ENCODE measurements around the gene FRY.

The FRY gene

DNA sequence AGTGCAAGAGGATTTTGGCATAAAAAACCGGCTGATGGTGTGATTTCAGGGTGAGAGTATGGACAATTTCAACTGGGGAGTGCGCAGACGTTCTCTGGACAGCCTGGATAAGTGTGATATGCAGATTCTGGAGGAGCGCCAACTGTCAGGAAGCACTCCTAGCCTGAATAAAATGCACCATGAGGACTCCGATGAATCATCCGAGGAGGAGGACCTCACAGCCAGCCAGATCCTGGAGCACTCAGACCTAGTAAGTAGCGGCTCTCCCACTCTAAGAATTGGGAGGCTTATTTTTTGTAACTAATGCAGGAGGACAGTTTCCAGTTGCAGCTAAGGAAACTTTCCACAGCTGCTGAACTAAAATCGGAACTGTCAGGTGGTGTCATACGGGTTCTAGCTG, 230.0 kb downstream of the FRY start:
- DNase-seq (ENCODE audit: low spot score): peak; percentile 26

DNA sequence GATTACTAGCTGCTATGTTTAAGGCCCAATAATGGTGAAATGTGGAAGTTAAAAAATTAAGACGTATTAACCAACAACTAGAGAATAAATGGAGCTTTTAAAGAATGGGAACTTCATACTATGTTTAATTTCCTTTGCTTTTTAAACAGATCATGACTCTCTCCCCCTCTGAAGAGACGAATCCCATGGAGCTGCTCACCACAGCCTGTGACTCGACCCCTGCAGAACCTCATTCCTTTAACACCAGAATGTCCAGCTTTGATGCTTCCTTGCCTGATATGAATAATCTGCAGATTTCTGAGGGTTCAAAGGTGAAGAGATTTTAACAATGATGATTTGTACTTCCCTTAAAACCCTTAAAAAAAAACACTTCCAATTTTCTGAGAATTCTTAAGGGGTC, 230.6 kb downstream of the FRY start:
- no peak for DNase-seq (ENCODE audit: low spot score)

DNA sequence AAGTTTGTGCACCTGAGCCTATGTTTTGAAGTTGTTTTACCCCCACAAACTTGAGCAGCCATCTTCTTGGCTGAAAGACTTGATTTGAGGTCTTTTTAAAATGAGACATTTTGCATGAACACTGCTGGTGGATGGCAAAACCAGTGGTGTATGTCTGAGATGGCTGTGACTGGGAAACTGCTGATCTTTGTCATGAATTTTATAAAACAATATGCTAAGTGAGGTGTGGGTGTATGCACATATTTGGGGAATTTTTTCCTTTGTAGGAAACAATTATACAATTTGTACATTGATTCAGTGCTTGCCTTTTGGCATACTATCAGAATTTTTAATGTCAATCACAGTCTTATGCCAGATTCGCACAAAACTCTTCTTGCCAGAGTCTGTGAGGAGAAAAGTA, 231.0 kb downstream of the FRY start:
- DNase-seq (ENCODE audit: low spot score): no peak

DNA sequence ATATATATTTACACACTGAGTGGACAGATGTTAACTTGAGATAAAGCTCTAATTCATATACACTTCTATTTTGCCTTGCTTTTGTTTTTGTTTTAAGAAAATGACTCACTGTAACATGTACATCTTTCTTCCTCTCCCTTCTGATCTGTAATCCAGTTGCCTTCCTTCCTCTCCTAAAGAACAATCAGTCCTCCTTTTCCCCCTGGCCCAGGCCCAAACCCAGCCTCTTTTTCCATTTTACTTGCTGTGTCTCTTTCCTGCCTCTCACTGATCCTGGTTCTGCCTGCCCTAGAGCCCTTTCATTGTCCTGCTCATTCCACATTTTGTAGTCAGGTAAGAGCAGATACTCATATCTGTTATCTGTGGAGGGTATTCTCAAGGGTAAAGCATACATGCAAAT, 232.8 kb downstream of the FRY start:
- no peak for DNase-seq (ENCODE audit: low spot score)

DNA sequence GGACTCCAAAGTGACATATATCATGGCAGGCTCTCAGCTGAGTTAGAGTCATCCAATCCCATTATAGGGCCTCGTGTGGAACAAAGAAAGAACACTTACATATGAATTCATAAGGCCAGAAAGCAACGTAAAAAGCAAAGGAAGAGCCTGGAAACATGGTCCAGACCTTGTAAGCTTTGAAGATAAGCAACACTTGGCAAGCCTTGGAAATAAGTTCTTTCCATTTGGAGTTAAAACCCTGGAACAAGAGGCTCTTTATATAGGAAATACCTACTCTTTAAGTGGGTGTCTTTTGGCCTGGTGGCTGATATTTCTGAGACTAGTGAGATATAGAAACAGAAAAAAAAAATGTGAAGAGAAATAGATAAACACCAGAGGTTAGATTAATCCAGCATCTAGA, 234.2 kb downstream of the FRY start:
- no peak for DNase-seq (ENCODE audit: low spot score)

DNA sequence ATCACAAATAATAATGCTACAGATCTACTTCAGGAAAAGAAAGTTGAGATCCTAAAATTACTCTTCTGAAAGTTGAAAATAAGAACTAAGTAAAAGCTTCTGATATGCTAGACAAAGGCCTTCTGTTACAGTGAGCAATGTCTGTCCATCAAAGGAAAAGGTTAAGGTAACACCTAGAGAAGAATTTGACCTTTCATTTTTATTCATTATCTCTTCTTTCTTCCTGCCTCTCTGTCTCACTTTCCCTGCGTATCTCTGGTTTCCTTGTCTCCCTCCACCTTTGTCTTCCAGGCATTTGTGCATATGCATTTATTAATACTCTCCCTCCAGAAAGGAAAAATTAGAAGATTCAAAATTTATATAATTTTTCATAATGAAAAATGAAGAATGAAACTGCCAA, 234.6 kb downstream of the FRY start:
- no peak for DNase-seq (ENCODE audit: low spot score)

DNA sequence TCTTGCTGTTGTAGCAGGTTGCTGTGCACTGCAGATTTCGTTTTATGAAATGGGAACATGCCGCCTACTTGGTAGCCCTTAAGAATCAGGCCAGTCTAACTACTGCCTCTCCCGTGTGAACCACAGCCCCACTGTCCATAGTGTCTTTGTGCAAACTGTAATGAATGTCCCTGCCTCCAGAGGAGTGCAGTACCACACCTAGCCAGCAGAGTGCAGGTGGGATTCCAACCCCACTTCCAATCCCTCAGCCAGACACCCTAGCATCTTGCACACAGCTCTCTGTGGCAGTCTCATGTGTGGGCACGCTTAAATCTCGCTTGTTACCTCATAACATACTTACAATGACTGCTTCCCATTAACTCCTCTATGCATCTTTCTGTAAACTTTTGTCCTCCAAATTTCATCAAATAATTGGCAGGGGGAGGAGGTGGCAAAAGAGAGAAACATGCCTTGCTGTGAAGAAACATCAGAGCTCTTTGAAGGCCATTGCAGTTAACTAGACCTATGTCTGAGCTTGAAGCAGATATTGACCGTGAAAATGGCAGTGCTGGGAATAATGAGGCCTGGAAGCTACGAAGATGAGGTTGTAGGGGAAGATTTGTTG, 236.4 kb downstream of the FRY start:
- peak; percentile 25 for DNase-seq (ENCODE audit: low spot score)

DNA sequence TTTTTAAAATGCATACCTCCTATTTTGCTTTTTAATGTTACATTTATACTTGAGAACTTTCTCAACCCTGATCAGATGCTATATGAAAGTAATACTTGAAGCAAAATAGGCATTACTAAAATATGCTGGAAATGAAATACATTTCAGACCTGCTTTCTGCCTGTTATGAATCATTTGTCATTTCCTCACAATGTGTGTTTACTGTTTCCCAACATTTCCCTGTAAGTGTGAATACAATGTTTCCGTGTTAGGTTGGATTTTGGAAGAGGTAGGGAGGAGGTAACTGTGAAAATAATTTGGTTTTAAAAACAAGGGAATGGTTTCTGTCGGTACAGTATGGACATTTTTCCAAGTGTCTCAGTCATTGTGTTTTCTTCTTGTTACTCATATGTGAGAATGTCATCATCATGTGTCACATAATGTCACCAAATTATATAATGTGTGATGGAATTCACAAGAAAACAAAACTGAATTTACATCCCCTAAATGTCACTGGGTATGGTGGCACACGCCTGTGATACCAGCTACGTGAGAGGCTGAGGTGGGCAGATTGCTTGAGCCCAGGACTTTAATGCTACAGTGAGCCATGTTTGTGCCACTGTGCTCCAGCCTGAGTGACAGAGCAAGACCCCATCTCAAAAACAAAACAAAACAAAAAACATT, 240.6 kb downstream of the FRY start:
- peak; percentile 21 for DNase-seq (ENCODE audit: low spot score)

DNA sequence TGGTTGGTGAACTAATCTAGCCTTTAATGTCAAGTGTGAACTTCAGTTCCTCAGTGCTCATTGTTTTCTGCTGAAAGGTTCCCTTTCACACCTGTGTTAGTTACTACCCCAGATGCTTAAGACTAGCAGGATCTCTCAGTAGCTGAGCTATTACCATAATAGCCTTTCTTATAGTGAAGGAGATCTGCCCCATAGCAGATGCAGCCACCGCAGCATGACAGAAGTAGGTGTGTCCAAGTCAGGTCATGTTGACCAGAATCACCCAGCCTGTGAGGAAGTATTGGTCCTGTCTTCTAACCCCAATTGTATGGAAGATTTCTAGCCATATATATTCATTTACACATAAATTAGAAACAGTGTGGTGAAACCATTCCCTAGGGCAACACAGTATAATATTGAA, 246.3 kb downstream of the FRY start:
- DNase-seq (ENCODE audit: low spot score): no peak

DNA sequence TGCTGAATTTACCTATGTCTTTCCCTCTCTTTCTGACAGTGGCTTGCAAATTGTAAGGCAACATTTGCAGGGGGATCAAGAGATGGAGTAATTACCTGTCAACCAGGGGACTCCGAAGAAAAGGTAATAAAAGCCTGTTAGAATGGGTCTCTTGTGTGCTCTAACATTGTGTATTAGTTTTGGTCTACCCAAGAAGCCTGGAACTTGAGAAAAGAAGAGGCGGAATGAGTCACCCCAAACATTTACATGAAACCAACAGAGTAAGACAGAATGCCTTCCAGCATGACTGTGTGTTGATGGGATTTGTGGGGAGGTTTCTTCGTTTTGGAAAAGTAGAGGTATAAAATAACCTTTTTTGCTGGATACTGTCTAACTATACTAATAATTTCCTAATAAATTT, 246.9 kb downstream of the FRY start:
- peak; percentile 38 for DNase-seq (ENCODE audit: low spot score)

DNA sequence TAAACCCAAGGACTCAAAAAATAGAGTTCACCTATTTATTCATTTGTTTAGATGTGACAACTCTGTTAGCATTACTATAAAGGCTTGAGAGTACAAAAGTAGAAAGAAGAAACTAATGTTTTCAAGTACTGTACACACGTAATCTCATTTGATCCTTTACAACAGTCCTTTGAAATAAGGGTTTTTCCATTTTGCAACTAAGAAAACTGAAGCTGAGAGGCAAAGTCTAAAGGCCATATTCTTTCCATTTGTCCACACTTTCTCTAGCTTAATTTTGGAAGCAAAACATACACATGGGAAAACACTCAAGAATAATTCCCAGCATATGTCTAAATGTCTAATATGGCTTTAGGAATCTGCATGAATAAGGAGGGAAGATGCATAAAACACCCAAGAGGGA, 249.5 kb downstream of the FRY start:
- no peak for DNase-seq (ENCODE audit: low spot score)

DNA sequence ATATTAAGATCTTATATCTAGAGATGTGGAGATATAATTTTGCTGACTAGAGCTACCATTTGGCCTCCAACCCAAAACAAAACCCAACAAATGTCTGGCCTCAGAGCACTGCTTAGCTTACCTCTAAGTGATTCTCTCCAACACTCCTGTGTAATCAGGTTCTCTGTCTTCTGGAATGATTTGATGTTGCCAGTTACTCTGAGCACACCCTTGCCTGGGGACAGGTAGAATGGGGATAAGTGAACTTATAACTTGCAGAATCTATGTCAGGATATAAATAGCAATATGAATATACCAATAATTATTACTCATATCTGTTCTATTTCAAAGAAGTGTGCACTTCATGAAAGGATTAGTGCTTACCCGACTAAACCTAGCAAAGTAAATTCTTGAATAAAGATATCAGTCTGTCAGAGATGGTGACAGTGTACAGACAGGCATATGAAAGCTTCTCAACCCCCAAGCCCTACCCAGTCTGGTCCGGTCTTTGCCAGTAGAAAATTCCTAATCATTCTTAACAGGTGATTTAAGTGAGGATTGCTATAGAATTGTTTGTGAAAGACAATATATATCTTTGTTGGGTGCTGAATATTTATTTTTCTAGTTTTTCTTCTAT, 250.6 kb downstream of the FRY start:
- DNase-seq (ENCODE audit: low spot score): no peak

DNA sequence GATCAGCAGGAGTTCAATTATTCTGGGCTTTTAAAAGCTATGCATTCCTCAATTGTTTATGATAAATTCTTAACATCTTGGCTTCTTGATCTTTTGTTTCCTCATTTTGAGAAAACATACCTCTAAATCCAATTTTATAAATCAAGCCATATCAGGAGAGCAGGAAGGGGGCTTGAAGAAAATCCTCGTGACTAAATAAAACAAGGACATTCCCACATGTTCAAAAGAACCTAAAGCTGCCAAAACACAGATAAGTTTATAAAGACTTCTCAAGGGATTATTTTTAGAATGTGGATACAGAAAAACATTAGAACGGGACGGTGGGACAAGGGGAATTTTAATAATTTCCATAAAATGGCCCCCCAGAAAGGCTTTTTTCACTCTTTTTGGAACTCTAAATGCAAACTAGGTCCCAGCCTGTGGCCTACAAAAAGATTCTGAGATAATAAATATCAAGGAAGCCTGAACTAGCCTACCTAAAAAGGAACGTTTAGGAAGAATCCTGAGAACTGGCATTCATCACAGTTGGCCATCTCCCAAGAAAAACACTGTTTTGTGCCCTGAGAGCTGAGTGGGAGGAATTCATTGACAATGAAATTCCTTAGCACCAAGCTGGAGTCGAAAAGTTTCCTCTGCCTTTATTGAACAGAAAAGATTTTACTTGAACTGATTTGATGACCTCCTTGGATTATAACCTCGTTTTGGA, 253.5 kb downstream of the FRY start:
- no peak for DNase-seq (ENCODE audit: low spot score)

DNA sequence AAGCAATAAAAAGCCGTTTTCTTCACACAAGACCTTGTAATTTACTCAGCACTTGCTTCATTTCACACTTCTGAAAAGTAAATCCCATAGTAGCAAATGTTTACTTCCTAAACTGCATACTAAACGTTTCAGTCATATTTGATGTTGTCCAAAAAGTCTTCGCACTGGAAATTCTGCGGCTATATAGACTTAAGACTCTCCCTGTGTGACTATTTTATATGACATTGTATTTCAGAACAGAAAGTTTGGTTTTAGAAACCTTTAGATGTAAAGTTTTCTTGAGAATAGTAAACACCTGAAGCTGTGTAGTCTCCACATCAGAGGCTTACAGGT, 254.0 kb downstream of the FRY start:
- no peak for DNase-seq (ENCODE audit: low spot score)

DNA sequence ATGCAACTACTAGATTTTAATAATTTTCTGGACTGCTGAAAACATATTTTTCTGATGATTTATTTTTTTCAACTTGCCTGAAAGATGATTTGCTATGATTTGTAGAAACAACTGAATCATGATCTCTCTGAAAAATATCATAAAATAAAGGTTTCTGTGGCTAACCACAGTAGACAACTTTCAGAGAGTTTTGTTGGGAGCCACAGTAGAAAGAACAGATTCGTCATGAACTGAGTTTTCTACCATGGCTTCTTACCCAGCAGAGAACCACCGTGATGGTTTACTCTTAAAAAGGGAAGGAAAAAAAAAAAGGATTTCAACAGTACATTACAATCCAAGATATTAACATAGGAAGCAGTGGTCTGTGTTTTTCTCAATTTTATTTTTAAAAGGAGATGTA, 265.6 kb downstream of the FRY start:
- no peak for DNase-seq (ENCODE audit: low spot score)

DNA sequence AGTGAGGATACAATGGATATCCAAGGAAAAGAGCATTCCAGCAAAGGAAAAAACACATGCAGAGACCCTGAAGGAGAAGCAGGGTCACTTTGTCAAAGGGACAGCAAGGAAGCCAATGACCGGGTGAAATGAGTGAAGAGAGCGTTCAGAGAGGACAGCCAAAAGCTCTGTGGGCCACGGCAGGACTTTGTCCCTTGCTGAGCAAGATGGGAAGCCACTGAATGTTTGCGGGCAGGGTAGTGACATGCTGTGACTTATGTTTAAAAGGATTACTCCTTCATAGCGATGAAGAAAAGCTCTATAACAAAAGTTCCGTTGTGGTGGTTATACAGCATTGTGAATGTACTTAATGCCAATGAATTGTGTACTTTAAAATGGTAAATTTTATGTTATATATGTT, 267.1 kb downstream of the FRY start:
- DNase-seq (ENCODE audit: low spot score): no peak

DNA sequence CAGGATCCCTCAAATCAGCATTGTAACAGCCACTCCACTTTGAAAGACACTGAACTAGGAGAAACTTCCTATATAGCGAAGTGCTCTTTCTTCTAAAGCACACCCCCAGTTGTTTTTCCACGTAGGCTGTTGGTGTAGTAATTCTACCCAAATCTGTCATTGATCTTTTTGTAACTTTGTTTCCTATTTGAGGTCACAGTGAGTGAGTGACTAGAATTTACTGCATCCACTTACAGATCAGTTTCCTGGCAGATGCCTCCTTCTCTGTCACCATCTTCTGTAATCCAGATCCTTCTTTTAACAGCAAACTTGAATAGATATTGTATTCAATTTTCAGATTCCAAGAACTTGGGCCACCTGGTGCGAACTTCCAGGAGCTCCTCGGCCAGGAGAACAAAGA, 268.3 kb downstream of the FRY start:
- no peak for DNase-seq (ENCODE audit: low spot score)

DNA sequence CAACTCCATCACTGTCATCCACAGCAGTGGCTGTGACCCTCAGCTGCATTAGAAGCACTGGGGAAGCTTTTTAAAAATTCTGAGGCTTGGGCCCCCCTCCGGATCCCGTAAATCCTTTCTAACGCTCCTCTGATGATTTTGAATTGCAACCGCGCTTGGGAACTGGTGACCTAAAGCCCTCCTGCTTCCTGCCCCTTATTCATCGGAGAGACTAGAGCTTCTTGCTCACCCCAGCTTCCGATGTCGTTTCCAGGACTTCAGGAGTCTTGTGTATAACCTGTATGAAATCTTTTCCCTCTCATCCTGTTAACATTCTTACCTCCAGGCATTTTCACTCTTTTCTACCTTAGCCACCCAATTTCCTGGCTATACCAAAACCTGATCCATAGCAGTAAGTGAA, 268.8 kb downstream of the FRY start:
- DNase-seq (ENCODE audit: low spot score): no peak

DNA sequence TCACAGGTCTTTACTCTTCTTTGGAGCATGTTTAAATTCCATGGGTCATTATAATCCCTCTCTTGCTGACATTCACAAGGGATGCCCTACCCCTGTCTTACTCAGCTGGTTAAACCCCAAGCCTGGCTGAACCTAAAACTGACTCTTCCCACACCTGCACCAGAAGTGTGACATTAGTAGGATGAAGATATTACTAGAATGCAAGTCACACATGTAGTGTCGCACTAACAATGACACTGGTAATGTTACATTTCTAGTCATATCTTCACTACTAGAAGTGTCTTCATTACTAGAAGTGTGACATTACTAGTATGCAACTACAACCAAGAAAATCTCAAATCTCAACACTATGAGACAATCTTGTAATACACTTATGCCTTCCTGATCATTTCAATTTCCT, 269.3 kb downstream of the FRY start:
- DNase-seq (ENCODE audit: low spot score): no peak

DNA sequence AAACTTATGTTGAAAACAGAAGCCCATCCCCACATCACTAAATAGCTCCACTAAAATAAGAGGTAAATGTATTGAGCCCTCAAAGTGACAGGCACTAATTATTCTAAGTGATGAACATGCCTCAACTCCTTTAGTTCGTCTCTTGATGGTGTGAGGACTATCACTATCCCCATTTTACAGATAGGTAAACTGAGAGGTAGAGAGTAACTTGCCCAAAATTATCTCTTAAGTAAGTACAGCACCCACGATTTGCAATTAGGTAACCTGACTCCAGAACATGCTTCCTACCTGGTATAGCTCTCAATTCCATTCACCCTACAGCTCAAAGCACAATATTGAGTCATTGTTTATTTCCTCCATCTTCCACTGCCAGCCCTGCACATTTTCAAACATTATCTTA, 270.9 kb downstream of the FRY start:
- DNase-seq (ENCODE audit: low spot score): no peak

DNA sequence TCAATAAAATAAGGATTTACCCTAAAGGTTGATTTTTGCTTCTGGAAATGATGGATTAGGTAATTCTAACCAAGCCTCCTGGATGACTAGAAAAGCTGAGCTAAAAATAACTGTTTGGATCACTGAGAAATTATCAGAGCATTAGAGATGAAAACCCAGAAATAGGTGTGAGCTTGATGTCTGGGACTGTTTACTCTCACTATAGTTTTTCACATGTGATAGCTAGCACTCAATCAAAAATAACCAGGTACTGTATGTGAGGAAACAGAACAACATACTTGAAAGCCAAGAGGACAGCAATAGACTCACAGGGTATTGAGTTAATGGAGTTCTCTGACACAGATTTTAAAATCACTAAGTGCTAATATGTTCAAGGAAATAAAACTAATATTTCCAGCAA, 274.1 kb downstream of the FRY start:
- no peak for DNase-seq (ENCODE audit: low spot score)

DNA sequence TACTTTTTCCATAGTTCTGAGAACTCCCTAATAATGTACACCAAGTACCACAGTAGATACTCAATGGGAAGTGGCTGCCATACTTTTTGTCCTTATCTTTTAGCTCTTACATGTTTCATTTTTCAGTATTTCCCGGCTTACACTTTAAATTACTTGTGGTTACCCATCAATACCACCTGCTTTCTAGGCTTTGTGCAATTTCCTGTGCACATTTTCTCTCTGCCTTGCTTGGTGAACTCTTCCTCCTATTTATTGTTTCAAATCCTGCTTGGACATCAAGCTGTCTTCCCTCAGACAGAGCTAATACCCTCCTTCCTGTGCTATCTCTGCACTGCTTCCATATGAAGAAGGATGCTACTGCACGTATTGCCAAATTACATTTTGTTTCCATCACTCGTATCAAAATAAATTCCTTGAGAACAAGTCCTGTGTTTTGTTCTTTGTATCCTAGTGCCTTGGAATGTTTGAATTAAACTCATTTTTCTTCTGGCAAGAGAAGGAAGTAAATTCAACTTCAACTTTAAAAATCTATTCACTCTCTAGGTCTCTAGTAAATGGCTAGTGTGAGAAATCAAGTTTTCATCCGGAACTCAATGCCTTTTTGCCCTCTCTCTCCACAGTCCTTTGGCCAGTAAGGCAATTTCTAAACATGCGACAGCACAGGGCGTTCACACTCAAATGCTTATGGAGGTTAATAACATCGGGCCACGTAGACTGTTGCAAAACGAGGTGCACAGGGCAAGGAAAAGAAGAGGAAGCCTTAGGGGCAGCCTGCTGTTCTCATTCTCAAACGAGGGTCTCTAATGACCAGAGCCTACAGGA, 277.9 kb downstream of the FRY start:
- no peak for DNase-seq (ENCODE audit: low spot score)
